ENCODE data around the gene ACOX1.

DNA sequence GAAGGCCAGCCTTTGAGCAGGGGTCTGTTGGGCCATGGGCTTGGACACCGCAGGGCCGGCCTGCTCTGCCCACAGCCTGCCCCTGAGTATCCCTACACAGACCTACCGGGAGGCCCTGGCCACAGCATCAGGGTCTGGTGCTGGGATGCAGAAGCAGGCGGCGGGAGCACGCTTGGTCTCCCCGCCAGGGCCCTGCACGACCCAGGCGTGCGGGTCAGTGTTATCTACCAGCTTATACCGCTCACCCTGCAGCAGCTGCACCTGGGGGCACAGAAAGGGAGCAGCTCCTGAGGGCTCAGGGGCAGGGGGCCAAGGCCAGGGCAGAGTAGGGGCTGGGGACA, 39.3 kb upstream of the ACOX1 start:
- TF ChIP-seq POLR2AphosphoS5 (IDR thresholded peaks at IDR 0.05; ENCODE audit: low read depth): no peak
- TF ChIP-seq, protein P1, sequence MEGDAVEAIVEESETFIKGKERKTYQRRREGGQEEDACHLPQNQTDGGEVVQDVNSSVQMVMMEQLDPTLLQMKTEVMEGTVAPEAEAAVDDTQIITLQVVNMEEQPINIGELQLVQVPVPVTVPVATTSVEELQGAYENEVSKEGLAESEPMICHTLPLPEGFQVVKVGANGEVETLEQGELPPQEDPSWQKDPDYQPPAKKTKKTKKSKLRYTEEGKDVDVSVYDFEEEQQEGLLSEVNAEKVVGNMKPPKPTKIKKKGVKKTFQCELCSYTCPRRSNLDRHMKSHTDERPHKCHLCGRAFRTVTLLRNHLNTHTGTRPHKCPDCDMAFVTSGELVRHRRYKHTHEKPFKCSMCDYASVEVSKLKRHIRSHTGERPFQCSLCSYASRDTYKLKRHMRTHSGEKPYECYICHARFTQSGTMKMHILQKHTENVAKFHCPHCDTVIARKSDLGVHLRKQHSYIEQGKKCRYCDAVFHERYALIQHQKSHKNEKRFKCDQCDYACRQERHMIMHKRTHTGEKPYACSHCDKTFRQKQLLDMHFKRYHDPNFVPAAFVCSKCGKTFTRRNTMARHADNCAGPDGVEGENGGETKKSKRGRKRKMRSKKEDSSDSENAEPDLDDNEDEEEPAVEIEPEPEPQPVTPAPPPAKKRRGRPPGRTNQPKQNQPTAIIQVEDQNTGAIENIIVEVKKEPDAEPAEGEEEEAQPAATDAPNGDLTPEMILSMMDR (IDR thresholded peaks at IDR 0.05; ENCODE audit: insufficient read depth, low read length): no peak
- TF ChIP-seq, protein P2, sequence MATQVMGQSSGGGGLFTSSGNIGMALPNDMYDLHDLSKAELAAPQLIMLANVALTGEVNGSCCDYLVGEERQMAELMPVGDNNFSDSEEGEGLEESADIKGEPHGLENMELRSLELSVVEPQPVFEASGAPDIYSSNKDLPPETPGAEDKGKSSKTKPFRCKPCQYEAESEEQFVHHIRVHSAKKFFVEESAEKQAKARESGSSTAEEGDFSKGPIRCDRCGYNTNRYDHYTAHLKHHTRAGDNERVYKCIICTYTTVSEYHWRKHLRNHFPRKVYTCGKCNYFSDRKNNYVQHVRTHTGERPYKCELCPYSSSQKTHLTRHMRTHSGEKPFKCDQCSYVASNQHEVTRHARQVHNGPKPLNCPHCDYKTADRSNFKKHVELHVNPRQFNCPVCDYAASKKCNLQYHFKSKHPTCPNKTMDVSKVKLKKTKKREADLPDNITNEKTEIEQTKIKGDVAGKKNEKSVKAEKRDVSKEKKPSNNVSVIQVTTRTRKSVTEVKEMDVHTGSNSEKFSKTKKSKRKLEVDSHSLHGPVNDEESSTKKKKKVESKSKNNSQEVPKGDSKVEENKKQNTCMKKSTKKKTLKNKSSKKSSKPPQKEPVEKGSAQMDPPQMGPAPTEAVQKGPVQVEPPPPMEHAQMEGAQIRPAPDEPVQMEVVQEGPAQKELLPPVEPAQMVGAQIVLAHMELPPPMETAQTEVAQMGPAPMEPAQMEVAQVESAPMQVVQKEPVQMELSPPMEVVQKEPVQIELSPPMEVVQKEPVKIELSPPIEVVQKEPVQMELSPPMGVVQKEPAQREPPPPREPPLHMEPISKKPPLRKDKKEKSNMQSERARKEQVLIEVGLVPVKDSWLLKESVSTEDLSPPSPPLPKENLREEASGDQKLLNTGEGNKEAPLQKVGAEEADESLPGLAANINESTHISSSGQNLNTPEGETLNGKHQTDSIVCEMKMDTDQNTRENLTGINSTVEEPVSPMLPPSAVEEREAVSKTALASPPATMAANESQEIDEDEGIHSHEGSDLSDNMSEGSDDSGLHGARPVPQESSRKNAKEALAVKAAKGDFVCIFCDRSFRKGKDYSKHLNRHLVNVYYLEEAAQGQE (IDR thresholded peaks at IDR 0.05; ENCODE audit: insufficient replicate concordance, low read depth): no peak

Data from HL-60 (cell line).